H9 (cell line): Measurements from ENCODE around the gene MARCHF10. TPM values are rescaled to one million over a fixed set of nuclear protein-coding genes. Genes with fewer than 3 reads are reported as not detected.

Source experiments
- DNase-seq: peaks from one replicate; pipeline ENCODE4 v3.0.0-alpha.2; 2017
- H2AFZ ChIP-seq: one replicate; pipeline ENCODE4 v1.6.1; 2013; ENCODE audit warnings: mild to moderate bottlenecking, low read length, control low read depth, moderate library complexity
- H2AK5ac ChIP-seq: 2 replicates; pipeline ENCODE4 v1.6.1; 2013; ENCODE audit warnings: low read length, control low read depth, mixed read lengths; ENCODE audit not compliant: insufficient read length
- H2BK120ac ChIP-seq: one replicate; pipeline ENCODE4 v1.6.1; 2013; ENCODE audit warnings: low read depth, mild to moderate bottlenecking, low read length, control low read depth, inconsistent platforms; ENCODE audit not compliant: poor library complexity, severe bottlenecking
- H2BK12ac ChIP-seq: 2 replicates; pipeline ENCODE4 v1.6.1; 2013; ENCODE audit warnings: low read length, control low read depth, mixed read lengths, low read depth; ENCODE audit not compliant: insufficient read length
- H2BK15ac ChIP-seq: 2 replicates; pipeline ENCODE4 v1.6.1; 2013; ENCODE audit warnings: low read depth, low read length, control low read depth
- H2BK20ac ChIP-seq: one replicate; pipeline ENCODE4 v1.6.1; 2013; ENCODE audit warnings: low read depth, mild to moderate bottlenecking, low read length, control low read depth, inconsistent platforms; ENCODE audit not compliant: poor library complexity, severe bottlenecking
- H2BK5ac ChIP-seq: 2 replicates; pipeline ENCODE4 v1.6.1; 2013; ENCODE audit warnings: low read length, control low read depth, mixed read lengths; ENCODE audit not compliant: insufficient read length
- H3K14ac ChIP-seq: 2 replicates; pipeline ENCODE4 v1.6.1; 2013; ENCODE audit warnings: low read length, control low read depth; ENCODE audit not compliant: insufficient read depth
- H3K18ac ChIP-seq: 2 replicates; pipeline ENCODE4 v1.6.1; 2013; ENCODE audit warnings: low read depth, mild to moderate bottlenecking, mixed read lengths, low read length, control low read depth; ENCODE audit not compliant: insufficient read length
- H3K23ac ChIP-seq: 2 replicates; pipeline ENCODE4 v1.6.1; 2013; ENCODE audit warnings: low read length, control low read depth, mixed read lengths, low read depth; ENCODE audit not compliant: insufficient read length
- H3K23me2 ChIP-seq: 2 replicates; pipeline ENCODE4 v1.6.1; 2013; ENCODE audit warnings: low read depth, mild to moderate bottlenecking, mixed read lengths, low read length, control low read depth; ENCODE audit not compliant: insufficient read length, poor library complexity, severe bottlenecking
- H3K27ac ChIP-seq: 2 replicates; pipeline ENCODE4 v1.5.1; 2013; ENCODE audit warnings: low read length, control low read depth, mixed read lengths, low read depth; ENCODE audit not compliant: insufficient read length
- H3K27me3 ChIP-seq: 2 replicates; pipeline ENCODE4 v1.6.1; 2013; ENCODE audit warnings: low read length, control low read depth, inconsistent platforms; ENCODE audit not compliant: insufficient read depth
- H3K4ac ChIP-seq: 2 replicates; pipeline ENCODE4 v1.6.1; 2013; ENCODE audit warnings: low read depth, mild to moderate bottlenecking, control low read depth, inconsistent platforms, low read length, moderate library complexity
- H3K4me1 ChIP-seq: 2 replicates; pipeline ENCODE4 v1.6.1; 2013; ENCODE audit warnings: low read length, control low read depth, inconsistent platforms; ENCODE audit not compliant: insufficient read depth
- H3K4me2 ChIP-seq: 2 replicates; pipeline ENCODE4 v1.6.1; 2013; ENCODE audit warnings: low read length, control low read depth, mixed read lengths; ENCODE audit not compliant: insufficient read length, insufficient read depth
- H3K56ac ChIP-seq: 2 replicates; pipeline ENCODE4 v1.6.1; 2013; ENCODE audit warnings: low read depth, mild to moderate bottlenecking, mixed read lengths, low read length, control low read depth; ENCODE audit not compliant: insufficient read length
- H3K79me1 ChIP-seq: 2 replicates; pipeline ENCODE4 v1.6.1; 2013; ENCODE audit warnings: low read depth, mild to moderate bottlenecking, moderate library complexity, low read length, control low read depth, inconsistent platforms; ENCODE audit not compliant: insufficient read depth, poor library complexity, severe bottlenecking
- H3K79me2 ChIP-seq: 2 replicates; pipeline ENCODE4 v1.6.1; 2013; ENCODE audit warnings: low read length, control low read depth, inconsistent platforms; ENCODE audit not compliant: insufficient read depth
- H3K9ac ChIP-seq: 2 replicates; pipeline ENCODE4 v1.6.1; 2013; ENCODE audit warnings: low read length, control low read depth, mixed read lengths; ENCODE audit not compliant: insufficient read length; ENCODE audit errors: extremely low read depth
- H3K9me3 ChIP-seq: one replicate; pipeline ENCODE4 v1.6.1; 2013; ENCODE audit warnings: low read depth, low read length, inconsistent platforms; ENCODE audit not compliant: control insufficient read depth
- H3T11ph ChIP-seq: one replicate; pipeline ENCODE4 v1.6.1; 2013; ENCODE audit warnings: mild to moderate bottlenecking, low read length, control low read depth, inconsistent platforms
- H4K20me1 ChIP-seq: one replicate; pipeline ENCODE4 v1.6.1; 2013; ENCODE audit not compliant: control insufficient read depth, insufficient read length, insufficient read depth
- H4K5ac ChIP-seq: 2 replicates; pipeline ENCODE4 v1.6.1; 2013; ENCODE audit warnings: low read depth, mild to moderate bottlenecking, mixed read lengths, low read length, control low read depth; ENCODE audit not compliant: insufficient read length
- H4K8ac ChIP-seq: replicated peaks from 2 replicates; pipeline ENCODE4 v1.6.1; 2013; ENCODE audit warnings: low read length, control low read depth, mixed read lengths, low read depth; ENCODE audit not compliant: insufficient read length
- H4K91ac ChIP-seq: 2 replicates; pipeline ENCODE4 v1.6.1; 2013; ENCODE audit warnings: low read depth, mild to moderate bottlenecking, moderate library complexity, mixed read lengths, low read length, control low read depth; ENCODE audit not compliant: insufficient read length
- H3K27ac Mint-ChIP-seq, 3 experiments: 2 replicates in 2 of 3; 3 replicates in 1 of 3; pipeline ENCODE4 v1.8.0; 2020 to 2021; ENCODE audit warnings: mixed read lengths in 3 of 3, mild to moderate bottlenecking in 1 of 3, moderate library complexity in 1 of 3
- H3K27me3 Mint-ChIP-seq: 2 replicates; pipeline ENCODE4 v1.8.0; 2021; ENCODE audit warnings: low read depth, mild to moderate bottlenecking, moderate library complexity, mixed read lengths
- H3K36me3 Mint-ChIP-seq, 3 experiments: 2 replicates in 2 of 3; 3 replicates in 1 of 3; pipeline ENCODE4 v1.8.0; 2020 to 2021; ENCODE audit warnings: low read depth in 3 of 3, mixed read lengths in 3 of 3; ENCODE audit not compliant: insufficient read depth in 1 of 3
- H3K4me1 Mint-ChIP-seq, 2 experiments: 2 replicates each; pipeline ENCODE4 v1.8.0; 2020; ENCODE audit warnings: mixed read lengths in 2 of 2
- H3K4me3 Mint-ChIP-seq, 2 experiments: 2 replicates in 1 of 2; 3 replicates in 1 of 2; pipeline ENCODE4 v1.8.0; 2020 to 2021; ENCODE audit warnings: mild to moderate bottlenecking in 2 of 2, mixed read lengths in 2 of 2, moderate library complexity in 1 of 2
- H3K9me3 Mint-ChIP-seq, 2 experiments: 2 replicates in 1 of 2; 3 replicates in 1 of 2; pipeline ENCODE4 v1.8.0; 2020; ENCODE audit warnings: mild to moderate bottlenecking in 2 of 2, mixed read lengths in 2 of 2, moderate library complexity in 1 of 2
- WGBS: extraction: QIAGEN DNeasy Blood & Tissue Kit; methylation state at CpG from one replicate; pipeline ENCODE4 v1.1.7; 2013; ENCODE audit warnings: missing lambda C conversion rate, low lambda C conversion rate, mixed read lengths; ENCODE audit not compliant: insufficient read length; ENCODE audit errors: extremely low coverage; 5-methylcytosine and 5-hydroxymethylcytosine counted together
- total RNA-seq: library from RNA; stranded (reverse); gene quantifications from 2 replicates; pipeline ENCODE4 v1.2.1, GENCODE V29; 2021
- TF ChIP-seq, protein P1 (sequence below): fragments of 200-600 bp; sonication (generic); conservative IDR thresholded peaks from 3 replicates; pipeline ENCODE4 v1.8.0; 2021; ENCODE audit warnings: antibody characterized with exemption, mild to moderate bottlenecking

Gene MARCHF10
- total RNA-seq, 1 experiment from 2014 or later: not detected

DNA sequence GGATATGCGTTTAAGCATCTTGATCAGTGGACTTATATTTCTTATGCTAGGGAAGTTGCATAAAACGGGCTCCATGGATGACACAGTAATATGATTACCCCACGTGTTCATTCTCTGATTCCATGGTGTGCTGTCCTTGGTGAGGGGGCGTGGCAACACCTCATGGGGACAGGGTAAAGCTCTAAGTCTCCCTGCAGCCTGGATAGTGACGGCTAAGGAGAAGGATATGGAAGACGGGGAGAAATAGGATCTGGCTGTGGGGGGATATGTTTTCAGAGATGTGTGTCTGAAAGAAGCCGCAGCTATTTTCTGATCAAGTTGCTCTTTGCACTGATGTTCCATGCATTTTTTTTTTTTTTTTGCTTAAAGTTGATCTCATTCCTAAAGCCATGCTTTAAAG lies 84.3 kb downstream of the MARCHF10 start:
- H3K79me2 ChIP-seq: no peaks in the 10 kb centered on the region
- TF ChIP-seq, protein P1, sequence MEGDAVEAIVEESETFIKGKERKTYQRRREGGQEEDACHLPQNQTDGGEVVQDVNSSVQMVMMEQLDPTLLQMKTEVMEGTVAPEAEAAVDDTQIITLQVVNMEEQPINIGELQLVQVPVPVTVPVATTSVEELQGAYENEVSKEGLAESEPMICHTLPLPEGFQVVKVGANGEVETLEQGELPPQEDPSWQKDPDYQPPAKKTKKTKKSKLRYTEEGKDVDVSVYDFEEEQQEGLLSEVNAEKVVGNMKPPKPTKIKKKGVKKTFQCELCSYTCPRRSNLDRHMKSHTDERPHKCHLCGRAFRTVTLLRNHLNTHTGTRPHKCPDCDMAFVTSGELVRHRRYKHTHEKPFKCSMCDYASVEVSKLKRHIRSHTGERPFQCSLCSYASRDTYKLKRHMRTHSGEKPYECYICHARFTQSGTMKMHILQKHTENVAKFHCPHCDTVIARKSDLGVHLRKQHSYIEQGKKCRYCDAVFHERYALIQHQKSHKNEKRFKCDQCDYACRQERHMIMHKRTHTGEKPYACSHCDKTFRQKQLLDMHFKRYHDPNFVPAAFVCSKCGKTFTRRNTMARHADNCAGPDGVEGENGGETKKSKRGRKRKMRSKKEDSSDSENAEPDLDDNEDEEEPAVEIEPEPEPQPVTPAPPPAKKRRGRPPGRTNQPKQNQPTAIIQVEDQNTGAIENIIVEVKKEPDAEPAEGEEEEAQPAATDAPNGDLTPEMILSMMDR: no peak
- H3K4ac ChIP-seq: no peak overlapping the region
- Mint-ChIP-seq H3K27ac (peak overlapping the region in 1 of 3 experiments; percentile 42; a peak in 1 of 7 replicates), H3K27me3 (no peaks in the 10 kb centered on the region; the same call in 1 of the 2 replicates), H3K4me3 (no peak overlapping the region), H3K4me1 (peaks cover 26% of the 10 kb centered on the region in 2 experiments), H3K36me3 (peaks cover 0 to 11% (median 3%) of the 10 kb centered on the region in 3 experiments; a peak in 2 of 7 replicates), H3K9me3 (peaks cover 0 to 12% of the 10 kb centered on the region in 2 experiments; a peak in 2 of 5 replicates)
- H3K14ac ChIP-seq: no peak overlapping the region
- no peak overlapping the region for H4K5ac ChIP-seq
- H2AFZ ChIP-seq: no peak overlapping the region
- no peak overlapping the region for H2AK5ac ChIP-seq
- no peak overlapping the region for H2BK20ac ChIP-seq
- no peak overlapping the region for H2BK12ac ChIP-seq
- H3K9ac ChIP-seq: no peak overlapping the region
- no peak overlapping the region for H3K4me2 ChIP-seq
- no peaks in the 10 kb centered on the region for H3K9me3 ChIP-seq
- no peak overlapping the region for H3K27ac ChIP-seq
- no peaks in the 10 kb centered on the region for H3K79me1 ChIP-seq
- no peak overlapping the region for H3K56ac ChIP-seq
- DNase-seq: peak; percentile 57
- no peak overlapping the region for H4K8ac ChIP-seq
- no peak overlapping the region for H2BK15ac ChIP-seq
- H3K23ac ChIP-seq: no peak overlapping the region
- WGBS: no CpG with 5 or more reads among the region's 7 CpGs
- H2BK120ac ChIP-seq: no peak overlapping the region
- no peaks in the 10 kb centered on the region for H4K20me1 ChIP-seq
- H3K4me1 ChIP-seq: peaks cover 3% of the 10 kb centered on the region; the same call in 1 of the 2 replicates
- H4K91ac ChIP-seq: no peak overlapping the region
- no peak overlapping the region for H3T11ph ChIP-seq
- no peaks in the 10 kb centered on the region for H3K27me3 ChIP-seq
- H2BK5ac ChIP-seq: no peak overlapping the region
- H3K23me2 ChIP-seq: no peaks in the 10 kb centered on the region
- no peak overlapping the region for H3K18ac ChIP-seq
